GM12891 (cell line): ENCODE results near the gene KIAA0586.

Experiments used
- DNase-seq: peaks from one replicate; pipeline ENCODE4 v3.0.0; 2011; ENCODE audit warnings: low spot score; ENCODE audit not compliant: insufficient read length
- FAIRE-seq: peaks from 2 replicates; lab custom pipeline; 2011; peaks lifted over from hg19 to GRCh38; lab: Jason Lieb, UNC
- PAX5 ChIP-seq: IDR thresholded peaks from 2 replicates; pipeline ENCODE4 v1.6.1; 2011; ENCODE audit warnings: low read length, moderate library complexity, mild to moderate bottlenecking; ENCODE audit not compliant: insufficient read depth, severe bottlenecking
- POLR2A ChIP-seq: IDR thresholded peaks from 2 replicates; pipeline ENCODE4 v1.6.1; 2011; ENCODE audit warnings: low read depth, low read length, control low read depth
- POLR2AphosphoS5 ChIP-seq: IDR thresholded peaks from 2 replicates; pipeline ENCODE4 v1.6.1; 2011; ENCODE audit warnings: low read depth, low read length, control low read depth
- POU2F2 ChIP-seq: IDR thresholded peaks from 2 replicates; pipeline ENCODE4 v1.6.1; 2011; ENCODE audit warnings: low read depth, mild to moderate bottlenecking, control low read depth, low read length, moderate library complexity
- SPI1 ChIP-seq: IDR thresholded peaks from 2 replicates; pipeline ENCODE4 v1.6.1; 2011; ENCODE audit warnings: low read depth, low read length, control low read depth
- TAF1 ChIP-seq: IDR thresholded peaks from 2 replicates; pipeline ENCODE4 v1.6.1; 2011; ENCODE audit warnings: low read depth, low read length, control low read depth

Gene KIAA0586

DNA sequence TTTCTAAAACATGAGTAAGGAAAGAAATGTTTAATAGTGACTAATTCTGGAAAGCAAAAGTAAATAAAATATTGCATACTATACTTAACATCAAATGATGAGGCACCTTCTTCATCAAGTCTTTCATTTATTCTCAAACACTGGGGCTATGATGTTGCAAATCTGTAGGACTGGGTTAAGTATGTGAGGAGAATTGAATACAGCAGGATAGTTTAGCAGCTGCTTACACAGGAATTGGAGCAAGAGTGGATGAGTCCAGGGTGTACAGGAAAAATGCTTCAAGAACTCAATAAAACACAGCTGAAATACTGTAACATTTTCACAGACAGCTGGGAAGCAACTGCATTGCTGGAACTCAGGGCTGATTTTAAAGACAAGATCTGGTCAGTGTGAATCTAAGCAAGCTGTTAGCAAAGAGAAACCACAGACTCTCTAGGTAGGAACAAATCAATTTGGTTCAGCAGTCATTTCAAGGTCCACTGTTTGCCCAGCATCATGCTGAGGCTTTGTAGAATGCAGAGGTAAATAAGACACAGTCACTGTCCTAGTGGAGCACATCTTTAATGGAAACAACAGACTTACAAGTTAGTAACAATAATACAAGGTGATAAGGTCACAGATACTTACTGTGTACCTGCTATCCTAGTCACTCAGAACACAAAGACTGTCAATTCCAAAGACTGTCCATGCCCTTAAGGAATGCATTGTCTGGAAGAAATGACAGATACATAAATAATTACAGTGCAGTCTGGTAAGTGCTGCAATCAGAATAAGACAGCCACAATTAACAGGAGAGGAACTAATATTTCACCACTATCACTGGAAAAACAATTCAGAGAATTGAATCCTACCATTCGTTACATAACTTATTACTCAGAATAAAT is 113.5 kb downstream of the KIAA0586 start:
- no peak for DNase-seq
- no peak for TF ChIP-seq POLR2AphosphoS5
- no peak for TF ChIP-seq SPI1
- no peak for TF ChIP-seq PAX5
- no peak for TF ChIP-seq POU2F2
- TF ChIP-seq POLR2A: no peak
- TF ChIP-seq TAF1: no peak
- FAIRE-seq: peak; percentile 16

DNA sequence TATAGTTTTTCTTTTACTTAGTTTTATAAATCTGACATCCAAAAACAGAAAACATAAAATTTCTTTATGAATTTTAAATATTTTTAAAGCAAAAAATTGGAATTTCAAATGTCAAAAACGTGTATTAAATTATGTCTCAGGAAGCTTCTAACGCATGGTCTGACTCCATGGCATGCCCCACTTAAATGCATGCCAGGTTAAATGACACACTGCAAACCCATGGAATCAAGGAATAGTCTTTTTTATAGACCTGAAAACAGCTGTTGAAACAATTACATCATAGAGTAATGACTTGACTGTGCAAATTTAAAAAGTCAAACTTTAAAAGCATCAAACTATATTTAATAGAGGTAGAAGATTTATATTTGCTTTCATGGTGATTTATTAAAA is 114.1 kb downstream of the KIAA0586 start:
- FAIRE-seq: no peak
- no peak for TF ChIP-seq POLR2A
- no peak for TF ChIP-seq TAF1
- no peak for TF ChIP-seq SPI1
- no peak for TF ChIP-seq POLR2AphosphoS5
- no peak for TF ChIP-seq POU2F2
- TF ChIP-seq PAX5: no peak

DNA sequence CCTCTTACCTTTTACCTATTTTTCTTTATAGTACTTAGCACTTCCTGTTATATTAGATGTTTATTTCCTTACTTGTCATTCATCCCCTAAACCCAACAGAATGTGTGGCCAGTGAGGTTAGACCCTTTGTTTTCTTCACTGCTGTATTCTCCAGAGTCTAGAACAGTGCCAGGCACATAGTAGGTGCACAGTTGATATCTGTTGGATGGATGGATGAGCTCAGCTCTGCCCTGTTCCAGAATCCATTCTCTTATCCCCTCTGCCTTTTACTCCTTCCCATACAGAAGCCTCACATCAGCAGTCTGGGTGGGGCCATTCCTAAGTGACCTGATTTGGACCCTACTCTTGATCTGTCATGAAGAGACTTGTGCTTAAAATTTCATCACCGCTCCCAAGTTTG is 115.7 kb downstream of the KIAA0586 start:
- no peak for DNase-seq
- TF ChIP-seq POLR2AphosphoS5 (no peak), POU2F2 (no peak), PAX5 (no peak), TAF1 (no peak), POLR2A (no peak), SPI1 (no peak)
- FAIRE-seq: no peak

More for the DNA sequence above, 114.1 kb downstream of the KIAA0586 start:
- DNase-seq: no peak

DNA sequence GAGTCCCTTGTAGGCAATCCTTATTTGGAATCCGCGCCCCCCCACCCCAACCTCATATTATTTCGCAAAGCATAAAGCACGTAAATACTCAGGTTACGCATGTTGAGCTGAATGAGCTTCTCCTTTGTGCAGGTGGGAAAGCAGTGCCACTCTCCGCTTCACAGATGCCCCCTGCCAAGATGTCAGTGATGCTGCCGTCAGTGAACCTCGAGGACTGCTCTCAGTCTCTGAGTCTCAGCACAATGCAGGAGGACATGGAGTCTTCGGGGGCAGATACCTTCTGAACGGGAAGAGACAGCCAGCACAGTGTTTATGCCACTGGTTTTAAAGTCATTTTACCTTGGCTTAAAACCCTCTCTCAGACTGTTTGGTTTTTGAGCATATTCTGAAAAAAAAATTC is 120.1 kb downstream of the KIAA0586 start:
- DNase-seq (no peak), FAIRE-seq (no peak)
- TF ChIP-seq POLR2A: no peak
- no peak for TF ChIP-seq POU2F2
- no peak for TF ChIP-seq TAF1
- TF ChIP-seq POLR2AphosphoS5: no peak
- TF ChIP-seq PAX5: no peak
- no peak for TF ChIP-seq SPI1

GRCh38 chr14:58549105-58549757 is 121.7 kb downstream of the KIAA0586 start:
- DNase-seq: no peak
- TF ChIP-seq POLR2A (no peak), SPI1 (peak; percentile 39; the same call in 1 of the 2 replicates), POU2F2 (no peak)
- FAIRE-seq: no peak

DNA sequence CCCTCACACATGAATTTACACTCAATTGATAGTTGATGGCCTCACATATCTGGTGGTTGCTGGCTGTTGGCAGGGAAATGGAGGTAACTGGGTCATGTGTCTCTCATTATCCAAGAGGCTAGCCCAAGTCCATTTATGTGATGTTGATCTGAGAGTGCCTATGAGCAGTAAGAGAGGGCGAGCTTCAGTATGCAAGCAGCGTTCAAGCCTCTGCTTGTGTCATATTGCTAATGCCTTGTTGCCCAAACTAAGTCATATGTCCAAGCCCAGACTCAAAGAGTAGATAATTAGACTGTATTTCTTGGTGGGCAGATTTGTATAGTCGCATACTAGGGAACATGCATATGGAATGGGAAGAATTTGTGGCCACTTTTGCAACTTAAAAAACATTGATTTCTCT is 126.4 kb downstream of the KIAA0586 start:
- FAIRE-seq (no peak), DNase-seq (no peak)
- TF ChIP-seq POLR2A (no peak), PAX5 (no peak), SPI1 (no peak), POU2F2 (no peak), TAF1 (no peak), POLR2AphosphoS5 (no peak)

DNA sequence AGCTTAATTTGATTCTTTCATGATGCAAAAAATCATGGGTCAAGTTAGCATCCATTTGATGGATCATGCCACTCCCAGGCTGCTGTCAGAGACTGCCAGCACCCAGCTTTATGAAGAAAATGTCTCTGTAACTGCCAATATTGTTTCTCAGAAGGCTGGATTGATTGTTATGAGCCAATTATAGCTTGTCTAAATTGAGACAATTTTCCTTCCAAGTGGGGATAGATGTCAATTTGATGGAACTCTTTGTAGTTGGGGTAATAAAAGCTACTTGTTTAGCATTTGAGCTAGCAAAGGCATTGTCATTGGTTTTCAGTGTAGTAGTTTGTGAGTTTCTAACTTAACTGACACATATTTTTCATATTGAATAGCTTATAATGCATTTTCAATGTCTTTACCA is 128.1 kb downstream of the KIAA0586 start:
- TF ChIP-seq POLR2A: no peak
- no peak for TF ChIP-seq POU2F2
- no peak for TF ChIP-seq SPI1
- DNase-seq (no peak), FAIRE-seq (no peak)

- TF ChIP-seq POLR2AphosphoS5: no peak
- no peak for DNase-seq
- FAIRE-seq: no peak
These were observed 129.7 kb downstream of the KIAA0586 start for GRCh38 chr14:58557242-58557641.

DNA sequence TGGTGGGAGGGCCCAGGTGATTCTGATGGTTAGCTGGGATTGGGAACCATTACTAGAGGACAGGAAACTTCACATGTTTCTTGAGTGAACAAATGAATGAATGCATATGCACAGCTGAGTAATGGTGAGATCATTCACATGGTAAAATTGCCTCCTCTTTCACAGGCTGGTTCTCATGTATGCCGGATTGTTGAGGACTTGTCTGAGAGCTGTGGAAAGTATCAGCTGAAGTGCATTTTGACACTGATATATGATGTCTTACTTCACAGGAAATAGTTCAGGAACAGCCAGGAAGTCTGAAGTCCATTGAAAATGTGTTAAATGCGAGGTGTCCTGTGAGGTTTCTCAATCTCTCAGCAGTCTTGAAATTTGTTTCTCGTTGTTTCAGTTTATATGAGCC is 132.7 kb downstream of the KIAA0586 start:
- no peak for DNase-seq
- TF ChIP-seq POLR2A: no peak
- TF ChIP-seq SPI1: no peak
- no peak for TF ChIP-seq TAF1
- no peak for TF ChIP-seq POU2F2
- TF ChIP-seq PAX5: no peak
- no peak for FAIRE-seq

GRCh38 chr14:58562141-58562540 is 134.6 kb downstream of the KIAA0586 start:
- no peak for DNase-seq
- TF ChIP-seq SPI1: no peak
- TF ChIP-seq POLR2A: no peak
- no peak for TF ChIP-seq PAX5
- FAIRE-seq: no peak
